Endometrial microvascular endothelial cells (primary cell): ENCODE measurements around the gene CNOT2. TPM values are rescaled to one million over a fixed set of nuclear protein-coding genes. Genes with fewer than 3 reads are reported as not detected.
"Not testable (repeated sequence)": the region's sequence is repeated elsewhere in the genome, so short reads cannot be mapped to it uniquely, and the experiment has no call there.

Experiments used
- in situ Hi-C: cut with HindIII; loops from 2 replicates; pipeline ENCODE4 v1.10.0; 2017; ENCODE audit warnings: low sequenced_read_pairs, low pct_unique_long_range_greater_than_20kb; ENCODE audit errors: inconsistent ontology term
- total RNA-seq: library from RNA; depleted of rRNA; stranded (reverse); fragments of >200 nt; gene quantifications from one replicate; pipeline ENCODE4 v1.2.3, GENCODE V29; 2015; ENCODE audit errors: inconsistent ontology term

The CNOT2 gene
- total RNA-seq, 1 donor from 2014 or later: 64.8 TPM

DNA sequence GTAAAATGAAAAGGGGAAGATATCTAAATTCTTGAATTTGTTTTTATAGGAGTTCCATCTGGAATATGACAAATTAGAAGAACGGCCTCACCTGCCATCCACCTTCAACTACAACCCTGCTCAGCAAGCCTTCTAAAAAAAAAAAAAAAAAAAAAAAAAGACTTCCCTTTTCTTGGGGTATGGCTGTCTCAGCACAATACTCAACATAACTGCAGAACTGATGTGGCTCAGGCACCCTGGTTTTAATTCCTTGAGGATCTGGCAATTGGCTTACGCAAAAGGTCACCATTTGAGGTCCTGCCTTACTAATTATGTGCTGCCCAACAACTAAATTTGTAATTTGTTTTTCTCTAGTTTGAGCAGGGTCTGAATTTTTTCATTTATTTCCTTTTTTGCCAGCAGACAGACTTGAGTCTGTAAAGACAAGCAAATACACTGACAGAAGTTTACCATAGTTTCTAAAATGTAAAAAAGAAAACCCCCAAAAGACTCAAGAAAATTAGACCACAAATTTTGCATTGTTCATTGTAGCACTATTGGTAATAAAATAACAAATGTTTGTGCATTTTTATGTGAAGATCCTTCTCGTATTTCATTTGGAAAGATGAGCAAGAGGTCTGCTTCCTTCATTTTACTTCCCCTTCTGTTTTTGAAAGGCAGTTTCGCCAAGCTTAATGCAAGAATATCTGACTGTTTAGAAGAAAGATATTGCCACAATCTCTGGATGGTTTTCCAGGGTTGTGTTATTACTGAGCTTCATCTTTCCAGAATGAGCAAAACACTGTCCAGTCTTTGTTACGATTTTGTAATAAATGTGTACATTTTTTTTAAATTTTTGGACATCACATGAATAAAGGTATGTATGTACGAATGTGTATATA is 110.8 kb downstream of the CNOT2 start:
- in situ Hi-C loops: no loop called here

DNA sequence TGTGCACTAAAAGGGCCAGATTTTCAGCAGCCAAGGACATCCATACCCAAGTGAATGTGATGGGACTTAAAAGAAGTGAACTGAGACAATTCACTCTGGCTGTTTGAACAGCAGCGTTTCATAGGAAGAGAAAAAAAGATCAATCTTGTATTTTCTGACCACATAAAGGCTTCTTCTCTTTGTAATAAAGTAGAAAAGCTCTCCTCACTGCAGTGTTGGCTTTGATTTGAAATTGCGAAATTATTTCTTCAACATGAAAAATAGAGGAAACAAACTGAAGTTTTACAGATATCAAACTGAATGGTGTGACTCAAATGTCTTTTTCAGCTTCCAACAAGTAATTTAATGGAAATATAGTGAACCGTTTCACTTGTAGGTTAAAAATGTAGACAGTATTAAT is 111.6 kb downstream of the CNOT2 start:
- in situ Hi-C loops: no loop called here

DNA sequence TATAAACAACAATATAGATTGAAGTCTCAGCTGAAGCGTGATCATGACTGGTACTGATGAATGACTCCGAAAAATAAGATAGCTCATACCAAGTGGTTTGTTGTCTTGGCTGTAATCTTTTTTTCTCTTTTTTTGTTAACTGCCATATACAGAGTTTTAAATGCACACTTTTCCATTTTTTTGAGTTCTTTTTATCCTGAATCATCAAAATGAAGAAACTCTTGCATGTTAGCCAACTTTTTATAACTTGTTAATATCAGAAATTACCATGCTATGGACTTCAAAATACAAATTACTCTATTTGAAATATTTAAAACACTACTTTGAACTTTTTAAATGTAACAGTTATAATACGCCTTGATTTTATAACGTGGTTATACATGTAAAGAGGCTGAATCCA is 112.7 kb downstream of the CNOT2 start:
- in situ Hi-C loops: no loop called here

DNA sequence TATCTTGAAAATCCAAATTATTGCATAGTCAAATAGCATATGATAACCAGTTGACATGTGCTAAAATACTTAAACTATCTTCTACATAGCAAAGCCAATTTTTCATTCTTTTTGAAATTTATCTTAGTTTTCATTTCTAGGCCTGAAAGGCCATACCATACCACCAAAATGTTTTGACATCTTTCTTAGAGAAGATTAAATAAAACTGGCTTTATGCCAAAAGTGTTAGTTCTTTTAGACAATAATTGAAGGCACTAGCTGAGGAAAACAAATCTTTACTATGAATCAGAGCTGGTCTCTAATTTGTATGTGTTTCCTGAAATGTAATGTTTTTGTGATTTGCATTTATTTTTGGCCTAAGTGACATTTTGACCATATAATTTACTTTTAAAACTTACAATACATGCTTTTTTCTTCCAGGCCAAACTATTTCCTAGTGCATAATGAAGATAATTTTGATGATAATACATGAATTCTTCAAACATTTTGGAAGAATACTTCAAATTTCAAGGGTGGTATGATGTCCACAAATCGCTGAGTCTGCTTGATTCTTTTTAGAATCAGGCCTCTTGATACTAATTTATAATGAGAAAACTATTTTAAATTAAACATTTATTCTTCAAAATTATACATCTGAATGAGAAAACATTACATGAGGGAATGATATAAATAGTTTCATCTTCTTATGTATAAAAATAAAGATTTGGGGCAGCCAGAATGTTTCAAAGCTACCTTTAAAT is 116.4 kb downstream of the CNOT2 start:
- in situ Hi-C loops: no loop called here

DNA sequence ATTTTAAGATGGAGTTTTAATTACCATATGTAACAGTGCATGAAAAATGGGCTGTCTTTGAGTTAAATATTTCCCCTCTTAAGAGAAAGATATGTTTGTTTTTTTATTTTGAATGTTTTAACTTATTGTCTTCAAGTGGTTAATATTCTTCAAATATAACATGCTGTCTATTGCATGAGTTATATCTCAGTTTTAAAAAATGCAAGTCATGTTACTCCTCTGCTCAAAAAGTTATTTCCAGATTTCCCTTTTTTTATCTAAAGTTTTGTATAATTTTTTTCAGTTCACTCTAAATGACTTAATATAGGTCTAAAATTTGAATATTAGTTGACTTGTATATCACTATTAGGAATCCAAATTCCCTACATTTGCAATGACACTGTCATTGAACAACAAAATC is 117.0 kb downstream of the CNOT2 start:
- in situ Hi-C loops: no loop called here

DNA sequence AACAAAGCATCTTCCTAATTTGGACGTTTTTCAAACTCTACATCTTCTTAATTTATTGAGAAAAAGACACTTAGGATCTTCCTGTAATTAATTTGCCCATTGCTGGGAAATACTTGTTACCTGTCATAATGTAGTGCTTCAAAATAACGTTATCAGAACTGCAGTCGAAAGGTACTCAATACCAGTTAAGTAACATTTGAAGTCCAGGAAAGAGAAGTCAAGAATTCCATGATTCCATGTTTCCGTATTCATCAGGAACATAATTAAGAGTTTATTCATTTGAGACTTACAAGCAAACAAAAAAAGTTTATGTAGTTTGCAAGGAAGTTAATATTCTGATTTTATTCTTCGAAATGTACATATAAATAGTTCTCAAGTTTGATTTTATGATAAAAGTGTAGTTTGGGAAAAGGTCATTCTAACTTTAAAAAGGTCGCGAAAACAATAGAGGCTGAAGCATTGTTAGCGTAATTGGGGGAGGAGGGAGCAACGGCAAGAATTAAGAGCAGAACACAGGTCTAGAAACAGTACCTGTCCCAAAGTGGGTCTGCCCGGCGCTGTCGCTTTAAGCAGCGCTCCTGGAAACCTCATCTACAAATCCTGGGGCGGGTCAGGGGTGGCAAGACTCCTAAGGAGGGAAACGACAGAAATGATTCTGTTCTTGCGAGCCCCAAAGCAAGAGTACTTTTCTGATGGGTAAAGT is 121.6 kb downstream of the CNOT2 start:
- in situ Hi-C loops: no loop called here

DNA sequence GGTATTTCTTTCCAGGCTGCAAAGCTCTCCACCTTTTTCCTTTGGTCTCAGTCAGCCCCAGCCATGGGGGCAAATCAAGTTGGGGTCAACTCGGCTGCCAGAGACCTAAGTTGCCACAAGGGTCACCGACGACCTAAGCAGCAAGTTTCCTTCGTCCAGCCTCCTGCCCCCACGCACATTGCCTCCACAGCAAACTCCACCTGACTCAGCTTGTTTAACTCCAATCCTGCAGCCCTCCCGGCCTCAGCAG is 122.1 kb downstream of the CNOT2 start:
- in situ Hi-C loops: no loop called here

DNA sequence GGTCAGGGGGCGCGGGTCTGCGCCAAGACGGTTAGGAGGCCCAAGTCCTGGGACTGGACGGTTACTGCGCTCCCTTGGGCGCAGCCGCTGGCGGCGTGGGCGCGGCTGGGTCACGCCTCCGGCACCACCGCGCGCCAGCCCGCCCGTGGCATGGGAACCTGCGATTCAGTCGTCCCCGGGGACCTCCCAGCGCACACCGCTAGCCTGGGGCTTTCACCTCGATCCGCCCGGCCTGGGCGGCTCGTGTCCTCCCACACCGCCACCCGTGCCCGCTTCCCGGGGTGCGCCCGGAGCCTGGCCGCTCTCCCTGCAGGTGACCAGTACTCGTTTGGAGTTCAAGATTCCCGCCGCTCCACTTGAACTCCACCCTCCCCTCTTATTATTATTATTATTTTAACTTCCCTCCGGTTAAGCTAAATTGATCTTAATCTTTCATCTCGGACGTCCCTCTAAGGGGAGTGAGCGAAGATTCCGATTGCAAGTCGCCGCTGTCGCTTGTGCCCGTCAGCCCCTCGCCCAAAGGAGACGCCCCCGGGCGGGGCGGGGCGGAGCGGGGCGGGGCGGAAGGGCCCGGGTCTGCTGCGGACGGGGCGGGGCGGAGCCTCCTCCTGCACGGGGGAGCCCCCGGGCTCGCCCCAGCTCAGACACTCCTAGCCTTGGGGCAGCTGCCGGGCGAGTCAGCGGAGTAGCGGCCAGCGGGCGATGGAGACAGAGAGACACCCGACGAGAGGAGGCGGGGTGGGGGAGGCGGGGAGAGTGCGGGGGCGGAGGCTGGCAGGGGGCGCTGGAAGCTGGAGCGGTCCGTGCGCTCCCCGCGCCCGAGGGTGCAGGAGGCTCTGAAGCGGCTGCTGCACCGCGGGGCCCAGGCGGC is 122.7 kb downstream of the CNOT2 start, which contains the start of gene KCNMB4:
KCNMB4 (plus strand) TSS at position 643 of the 871 bp plus-strand sequence. CDS start 445 bp downstream, outside the sequence.
- in situ Hi-C loops: no loop called here

DNA sequence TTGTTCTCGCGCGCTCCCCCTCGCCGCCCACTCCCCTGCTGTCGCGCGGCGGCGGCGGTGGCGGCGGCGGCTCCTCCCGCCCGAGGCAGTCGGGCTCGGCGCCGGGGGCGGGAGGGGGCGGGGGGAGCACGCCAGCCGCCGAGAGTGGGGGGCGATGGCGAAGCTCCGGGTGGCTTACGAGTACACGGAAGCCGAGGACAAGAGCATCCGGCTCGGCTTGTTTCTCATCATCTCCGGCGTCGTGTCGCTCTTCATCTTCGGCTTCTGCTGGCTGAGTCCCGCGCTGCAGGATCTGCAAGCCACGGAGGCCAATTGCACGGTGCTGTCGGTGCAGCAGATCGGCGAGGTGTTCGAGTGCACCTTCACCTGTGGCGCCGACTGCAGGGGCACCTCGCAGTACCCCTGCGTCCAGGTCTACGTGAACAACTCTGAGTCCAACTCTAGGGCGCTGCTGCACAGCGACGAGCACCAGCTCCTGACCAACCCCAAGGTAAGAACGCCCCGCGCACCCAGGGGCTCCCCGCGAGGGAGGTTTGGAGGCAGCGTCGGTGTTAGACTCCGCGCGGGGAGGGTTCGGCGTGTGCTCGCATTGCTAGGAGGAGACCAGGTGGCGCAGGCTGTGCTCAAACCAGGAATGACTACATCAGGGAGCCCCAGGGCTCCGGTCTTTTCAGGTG is 123.5 kb downstream of the CNOT2 start:
- in situ Hi-C loops: no loop called here

DNA sequence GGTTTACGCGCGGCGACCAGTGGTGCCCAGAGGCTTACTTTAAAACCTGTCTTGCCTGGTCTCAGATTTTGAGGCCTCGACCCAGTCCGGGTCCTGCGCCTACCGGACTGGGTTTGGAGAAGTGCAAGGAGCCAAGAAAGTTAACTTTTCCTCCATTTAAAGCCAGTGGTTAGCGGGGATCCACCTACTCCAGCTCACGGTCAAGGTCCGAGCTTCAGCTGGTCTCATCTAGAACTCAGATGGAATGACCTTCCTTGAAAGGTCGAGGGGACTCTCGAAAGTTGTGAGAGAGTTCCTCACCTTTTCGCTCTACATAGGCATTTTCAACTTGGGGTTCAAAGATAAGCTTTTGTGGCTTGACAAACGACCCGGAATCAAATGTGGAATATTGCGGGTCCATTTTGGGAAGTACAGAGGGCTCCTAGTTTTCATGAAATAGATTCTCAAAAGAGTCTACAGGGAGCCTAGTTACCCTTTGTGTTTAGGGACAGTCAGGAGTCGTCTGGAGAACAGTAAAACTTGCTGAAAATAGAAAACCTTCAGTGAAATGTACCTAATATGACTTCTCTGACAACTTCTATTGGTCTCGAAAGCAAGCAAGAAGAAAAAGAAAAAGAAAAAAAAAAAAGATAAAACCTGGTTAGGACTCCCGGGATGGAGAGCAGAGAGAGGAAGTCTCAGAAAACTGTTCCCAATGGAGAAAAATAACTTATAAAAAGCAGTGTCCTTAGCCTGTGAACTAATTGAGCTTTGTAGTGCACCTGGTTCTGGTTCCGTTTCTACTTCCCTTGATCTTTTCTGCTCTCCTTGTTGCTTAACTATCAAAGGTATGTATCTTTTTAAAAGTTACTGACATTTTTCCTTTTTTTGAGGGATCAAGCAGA is 124.3 kb downstream of the CNOT2 start:
- in situ Hi-C loops: no loop called here

DNA sequence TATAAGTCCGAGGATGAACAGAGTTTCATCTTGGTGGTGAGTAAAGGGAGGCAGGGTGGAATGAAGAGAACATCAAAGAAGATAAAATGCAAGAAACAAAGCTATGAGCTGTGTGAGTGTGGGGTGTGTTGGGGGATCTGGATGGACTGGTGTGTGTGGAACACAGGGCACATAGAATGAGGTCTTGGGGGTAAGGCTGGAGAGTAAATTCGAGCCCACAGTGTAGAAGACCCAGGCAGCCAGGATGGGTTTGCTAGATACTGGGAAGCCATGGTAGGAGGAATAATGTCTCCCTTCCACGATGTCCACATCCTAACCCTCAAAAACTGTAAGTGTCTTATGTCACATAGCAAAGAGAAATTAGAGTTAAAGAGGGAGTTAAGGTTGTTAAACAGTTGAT is 129.6 kb downstream of the CNOT2 start:
- in situ Hi-C loops: no loop called here

DNA sequence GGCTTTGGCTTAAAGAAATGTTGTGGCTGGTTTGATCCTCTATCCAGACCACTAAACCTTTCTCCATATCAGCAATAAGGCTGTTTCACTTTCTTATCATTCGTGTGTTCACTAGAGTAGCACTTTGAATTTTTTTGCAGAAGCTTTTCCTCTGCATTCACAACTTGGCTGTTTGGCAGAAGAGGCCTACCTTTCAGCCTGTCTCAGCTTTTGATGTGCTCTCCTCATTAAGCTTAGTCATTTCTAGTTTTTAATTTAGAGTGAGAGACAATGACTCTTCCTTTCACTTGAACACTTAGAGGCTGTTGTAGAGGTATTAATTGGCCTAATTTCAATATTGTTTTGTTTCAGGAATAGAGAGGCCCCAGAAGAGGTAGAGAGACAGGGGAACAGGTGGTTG is 136.6 kb downstream of the CNOT2 start:
- in situ Hi-C loops: no loop called here

DNA sequence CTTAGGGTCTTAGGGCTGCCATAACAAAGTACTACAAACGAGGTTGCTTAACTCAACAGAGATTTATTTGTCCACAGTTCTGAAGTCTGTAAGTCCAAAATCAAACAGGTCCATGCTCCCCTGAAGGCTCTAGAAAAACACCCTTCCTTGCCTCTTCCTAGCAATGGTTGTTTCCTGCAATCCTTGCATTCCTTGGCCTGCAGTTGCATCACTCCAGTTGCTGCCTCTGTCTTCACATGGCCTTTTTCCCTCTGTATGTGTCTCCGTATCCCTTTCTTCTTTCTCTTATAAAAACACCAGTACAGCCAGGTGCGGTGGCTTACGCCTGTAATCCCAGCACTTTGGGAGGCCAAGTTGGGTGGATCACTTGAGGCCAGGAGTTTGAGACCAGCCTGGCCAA is 140.3 kb downstream of the CNOT2 start:
- in situ Hi-C loops: no loop called here

DNA sequence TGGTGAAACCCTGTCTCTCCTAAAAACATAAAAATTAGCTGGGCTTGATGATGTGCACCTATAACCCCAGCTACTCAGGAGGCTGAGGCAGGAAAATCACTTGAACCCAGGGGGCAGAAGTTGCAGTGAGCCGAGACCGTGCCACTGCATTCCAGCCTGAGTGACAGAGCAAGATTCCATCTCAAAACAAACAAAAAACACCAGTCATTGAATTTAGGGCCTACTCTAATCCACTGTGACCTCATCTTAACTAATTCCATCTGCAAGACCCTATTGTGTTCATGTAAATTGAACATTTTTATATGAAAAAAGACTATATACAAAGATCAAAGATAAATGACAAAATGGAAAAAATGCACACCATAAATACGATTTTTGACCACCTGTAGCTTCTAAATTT is 140.7 kb downstream of the CNOT2 start:
- in situ Hi-C loops: no loop called here

DNA sequence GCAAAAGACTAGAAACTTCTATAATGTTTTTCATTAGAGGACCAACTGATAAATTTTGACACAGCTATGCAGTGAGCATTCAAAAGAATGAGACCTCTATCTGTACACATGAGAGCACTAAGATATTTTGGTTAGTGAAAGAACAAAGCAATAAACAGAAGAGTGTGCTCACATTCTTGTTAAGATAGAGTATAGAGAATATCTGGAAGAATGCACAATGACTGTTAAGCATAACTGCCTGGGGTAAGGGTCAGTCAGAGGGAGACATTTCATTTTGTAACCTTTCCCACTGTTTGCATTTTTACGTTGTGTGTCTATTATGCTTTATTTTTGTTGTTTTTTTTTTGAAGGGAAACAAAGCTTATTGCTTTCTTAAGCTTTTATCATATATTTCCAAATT is 143.5 kb downstream of the CNOT2 start:
- in situ Hi-C loops: no loop called here

DNA sequence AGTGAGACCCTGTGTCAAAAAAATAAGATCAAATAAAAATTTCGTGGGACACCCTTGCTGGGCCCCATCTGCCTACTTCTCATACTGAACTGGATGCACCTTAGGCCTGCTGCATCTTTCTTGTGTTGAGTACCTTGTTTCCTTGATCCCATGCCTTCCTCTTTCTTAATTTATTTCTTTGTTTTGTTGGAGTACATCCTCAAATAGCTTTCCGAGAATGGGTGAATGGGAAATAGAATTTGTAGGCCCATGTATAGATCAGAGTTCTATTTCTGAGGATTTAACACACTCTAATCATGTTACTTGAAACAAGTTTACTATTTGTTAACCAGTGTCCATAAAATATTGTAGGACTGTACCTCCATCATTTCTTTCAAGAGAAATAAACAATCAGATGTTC is 146.4 kb downstream of the CNOT2 start:
- in situ Hi-C loops: no loop called here

DNA sequence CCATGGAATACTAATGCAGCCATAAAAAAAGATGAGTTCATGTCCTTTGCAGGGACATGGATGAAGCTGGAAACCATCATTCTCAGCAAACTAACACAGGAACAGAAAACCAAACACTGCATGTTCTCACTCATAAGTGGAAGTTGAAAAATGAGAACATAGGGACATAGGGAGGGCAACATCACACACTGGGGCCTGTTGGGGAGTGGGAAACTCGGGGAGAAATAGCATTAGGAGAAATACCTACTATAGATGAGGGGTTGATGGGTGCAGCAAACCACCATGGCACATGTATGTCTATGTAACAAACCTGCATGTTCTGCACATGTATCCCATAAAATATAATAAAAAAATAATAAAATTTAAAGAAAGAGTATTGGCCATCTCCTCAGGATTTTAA is 149.4 kb downstream of the CNOT2 start:
- in situ Hi-C loops: not testable (repeated sequence)
